A673 (cell line): Measurements from ENCODE around the gene KIN. TPM values are rescaled to one million over a fixed set of nuclear protein-coding genes. Genes with fewer than 3 reads are reported as not detected.

ENCODE experiments used
- BruUV-seq: library from RNA; stranded (reverse); fragments of 400-500 nt; replicated peaks from 2 replicates; lab custom pipeline; 2021; lab: Mats Ljungman, UMichigan
- CTCF ChIA-PET: fragments of 300-600 bp; sonication (Branson Sonifier 250); formaldehyde crosslinking; loops from one replicate; lab custom pipeline; 2022; ENCODE audit warnings: antibody characterized with exemption; lab: Charles Lee
- POLR2A ChIA-PET: fragments of 300-600 bp; sonication (Branson Sonifier 250); formaldehyde crosslinking; loops from one replicate; lab custom pipeline; 2022; ENCODE audit warnings: antibody characterized with exemption; ENCODE audit not compliant: low non-redundant PET; lab: Charles Lee
- DNase-seq: peaks from one replicate; pipeline ENCODE4 v3.0.0-alpha.2; 2015; ENCODE audit warnings: low spot score
- H3K27ac ChIP-seq: fragments of 200-600 bp; sonication (generic); 2 replicates; pipeline ENCODE4 v1.5.1; 2016; ENCODE audit warnings: mixed run types, low read depth, mild to moderate bottlenecking, mixed read lengths, antibody characterized with exemption, low read length; ENCODE audit not compliant: poor library complexity, severe bottlenecking
- H3K27me3 ChIP-seq: fragments of 200-600 bp; sonication (generic); replicated peaks from 2 replicates; pipeline ENCODE4 v1.6.1; 2017; ENCODE audit warnings: mixed run types, low read depth, mild to moderate bottlenecking, mixed read lengths, antibody characterized with exemption, low read length; ENCODE audit not compliant: insufficient read depth, poor library complexity
- H3K36me3 ChIP-seq: fragments of 200-600 bp; sonication (generic); 2 replicates; pipeline ENCODE4 v1.6.1; 2016; ENCODE audit warnings: mixed run types, mild to moderate bottlenecking, mixed read lengths, antibody characterized with exemption, low read length; ENCODE audit not compliant: insufficient read depth, poor library complexity, severe bottlenecking
- H3K4me1 ChIP-seq: fragments of 200-600 bp; sonication (generic); 2 replicates; pipeline ENCODE4 v1.6.1; 2017; ENCODE audit warnings: mixed run types, mild to moderate bottlenecking, mixed read lengths, antibody characterized with exemption, low read length; ENCODE audit not compliant: insufficient read depth, poor library complexity, severe bottlenecking
- H3K4me3 ChIP-seq: fragments of 200-600 bp; sonication (generic); 2 replicates; pipeline ENCODE4 v1.5.1; 2016; ENCODE audit warnings: low read depth, mixed run types, mild to moderate bottlenecking, mixed read lengths, low read length; ENCODE audit not compliant: poor library complexity, severe bottlenecking
- H3K9me3 ChIP-seq: fragments of 200-600 bp; sonication (generic); 2 replicates; pipeline ENCODE4 v1.6.1; 2016; ENCODE audit warnings: mixed run types, low read depth, mild to moderate bottlenecking, mixed read lengths, antibody characterized with exemption, low read length; ENCODE audit not compliant: poor library complexity, severe bottlenecking
- CTCF ChIP-seq: fragments of 300-800, 200-600 bp; sonication (generic); conservative IDR thresholded peaks from 2 replicates; pipeline ENCODE4 v1.5.1; 2017; ENCODE audit warnings: low read depth, mild to moderate bottlenecking, antibody characterized with exemption, low read length, moderate library complexity, mixed read lengths
- EZH2 ChIP-seq: fragments of 200-600 bp; sonication (generic); IDR thresholded peaks from 2 replicates; pipeline ENCODE4 v1.6.1; 2017; ENCODE audit warnings: borderline replicate concordance, low read depth, mild to moderate bottlenecking, mixed read lengths, antibody characterized with exemption, low read length; ENCODE audit not compliant: poor library complexity, severe bottlenecking
- intact Hi-C: fragments of 100-400 bp; cut with micrococcal nuclease; formaldehyde crosslinking; loops from one replicate; pipeline ENCODE4 v1.10.0; 2022; ENCODE audit not compliant: unreplicated experiment
- total RNA-seq: library from RNA; stranded (reverse); gene quantifications from 2 replicates; pipeline ENCODE4 v1.2.3, GENCODE V29; 2021

Gene KIN
- total RNA-seq, 1 experiment from 2014 or later: 16.3 TPM

- Histone ChIP-seq H3K27ac (no peak overlapping the region), H3K4me1 (no peaks in the 10 kb centered on the region), H3K27me3 (no peaks in the 10 kb centered on the region), H3K36me3 (peaks cover 60% of the 10 kb centered on the region), H3K9me3 (no peaks in the 10 kb centered on the region), H3K4me3 (no peak overlapping the region)
- CTCF ChIA-PET: no interaction called here
- no TSS peak for BruUV-seq
- no peak for DNase-seq
- POLR2A ChIA-PET: no interaction called here
- intact Hi-C loops: no loop called here
- TF ChIP-seq EZH2 (no peak), CTCF (no peak)
These were observed 9.8 kb upstream of the KIN start for GRCh38 chr10:7797582-7797981.

- BruUV-seq: no TSS peak
- H3K27me3 ChIP-seq: no peaks in the 10 kb centered on the region
- no peak overlapping the region for H3K4me3 ChIP-seq
- POLR2A ChIA-PET: no interaction called here
- CTCF ChIA-PET: no interaction called here
- H3K36me3 ChIP-seq: peaks cover 47% of the 10 kb centered on the region
- H3K4me1 ChIP-seq: no peaks in the 10 kb centered on the region
- H3K9me3 ChIP-seq: no peaks in the 10 kb centered on the region
- no peak overlapping the region for H3K27ac ChIP-seq
- no peak for DNase-seq
- no peak for TF ChIP-seq CTCF
- no peak for TF ChIP-seq EZH2
- intact Hi-C loops: no loop called here
These were observed 7.8 kb upstream of the KIN start for GRCh38 chr10:7795605-7796004.

- Histone ChIP-seq H3K36me3 (peaks cover 39% of the 10 kb centered on the region), H3K27me3 (no peaks in the 10 kb centered on the region), H3K27ac (no peak overlapping the region), H3K4me1 (peaks cover 6% of the 10 kb centered on the region), H3K9me3 (no peaks in the 10 kb centered on the region), H3K4me3 (no peak overlapping the region)
- no peak for DNase-seq
- intact Hi-C loops: no loop called here
- POLR2A ChIA-PET: no interaction called here
- TF ChIP-seq CTCF: no peak
- TF ChIP-seq EZH2: no peak
- no TSS peak for BruUV-seq
- CTCF ChIA-PET: no interaction called here
These were observed 6.6 kb upstream of the KIN start for GRCh38 chr10:7794251-7795026.
